Measurements from ENCODE around the gene DPEP2. TPM values are rescaled to one million over a fixed set of nuclear protein-coding genes. Genes with fewer than 3 reads are reported as not detected.

The DPEP2 gene
- total and polyA plus RNA-seq, 2 of the 13 experiments (the other 11 are each of a cell fraction or from before 2014, with no cell fraction given): 0.18 TPM; not detected in 1

DNA sequence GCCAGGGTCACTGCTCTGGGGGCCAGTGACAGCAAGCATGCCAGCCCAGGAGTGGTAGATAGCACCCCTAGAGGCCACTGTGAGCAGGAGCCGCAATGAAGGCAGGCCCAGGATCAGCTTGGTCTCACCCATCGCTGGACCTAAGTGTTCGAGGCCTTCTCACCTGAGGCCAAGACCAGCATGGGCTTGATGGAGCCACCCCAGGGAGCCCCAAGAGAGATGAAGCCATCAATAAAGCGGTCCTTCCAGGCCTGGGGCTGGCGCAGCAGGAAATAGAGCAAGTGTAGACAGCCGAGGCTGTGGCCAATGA lies 57.1 kb downstream of the DPEP2 start (continued):
- TF ChIP-seq, protein P1, sequence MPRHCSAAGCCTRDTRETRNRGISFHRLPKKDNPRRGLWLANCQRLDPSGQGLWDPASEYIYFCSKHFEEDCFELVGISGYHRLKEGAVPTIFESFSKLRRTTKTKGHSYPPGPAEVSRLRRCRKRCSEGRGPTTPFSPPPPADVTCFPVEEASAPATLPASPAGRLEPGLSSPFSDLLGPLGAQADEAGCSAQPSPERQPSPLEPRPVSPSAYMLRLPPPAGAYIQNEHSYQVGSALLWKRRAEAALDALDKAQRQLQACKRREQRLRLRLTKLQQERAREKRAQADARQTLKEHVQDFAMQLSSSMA (CRISPR knock-in tag; IDR thresholded peaks at IDR 0.05): no peak
- TF ChIP-seq MEF2D (CRISPR knock-in tag; IDR thresholded peaks at IDR 0.05) (no peak), SRY (CRISPR knock-in tag; IDR thresholded peaks at IDR 0.05) (0 out of 2 replicates have a peak, but pooled peaks have one; percentile 66), RFX5 (IDR thresholded peaks at IDR 0.05; ENCODE audit: low read depth, low read length) (no peak), IKZF1 (IDR thresholded peaks at IDR 0.05) (no peak), TFAP4 (IDR thresholded peaks at IDR 0.05; ENCODE audit: borderline replicate concordance, low read depth) (no peak), GABPB1 (CRISPR knock-in tag; IDR thresholded peaks at IDR 0.05) (0 out of 2 replicates have a peak, but pooled peaks have one; percentile 15), ZNF225 (CRISPR knock-in tag; IDR thresholded peaks at IDR 0.05) (no peak), ZNF652 (CRISPR knock-in tag; IDR thresholded peaks at IDR 0.05; ENCODE audit: borderline replicate concordance, low read depth) (no peak), NRL (CRISPR knock-in tag; IDR thresholded peaks at IDR 0.05; ENCODE audit: borderline replicate concordance) (no peak), ZNF451 (CRISPR knock-in tag; IDR thresholded peaks at IDR 0.05) (peak; percentile 64; the same call in 1 of the 2 replicates), DNMT3B (CRISPR knock-in tag; conservative IDR thresholded peaks at IDR 0.05) (no peak), ZNF281 (CRISPR knock-in tag; IDR thresholded peaks at IDR 0.05; ENCODE audit: borderline replicate concordance) (no peak), ZNF572 (CRISPR knock-in tag; IDR thresholded peaks at IDR 0.05) (0 out of 2 replicates have a peak, but pooled peaks have one; percentile 31), PRPF4 (IDR thresholded peaks at IDR 0.05; ENCODE audit: low read depth, low read length, poor library complexity, severe bottlenecking) (no peak), ZNF20 (CRISPR knock-in tag; IDR thresholded peaks at IDR 0.05) (no peak), ZFY (CRISPR knock-in tag; IDR thresholded peaks at IDR 0.05) (peak; percentile 48; the same call in 1 of the 2 replicates)

Measured in HepG2 (cell line).